Amygdala (tissue), 56 donors: ENCODE data around the gene FAM107B.
A peak's percentile ranks its signal among the peaks of the same experiment; 100 is the strongest.
"Not testable (repeated sequence)": the region's sequence is repeated elsewhere in the genome, so short reads cannot be mapped to it uniquely, and the experiment has no call there.

Experiments used
- DNase-seq, 56 donors: peaks; one replicate each; lab custom pipeline; 2025; lab: John Stamatoyannopoulos, UW

FAM107B gene

GRCh38 chr10:14667781-14668180, 106.9 kb downstream of the FAM107B start:
- no peak for DNase-seq

- no peak for DNase-seq
These were observed 107.4 kb downstream of the FAM107B start for GRCh38 chr10:14667280-14667679.

- DNase-seq: no peak
These were observed 108.5 kb downstream of the FAM107B start for GRCh38 chr10:14665865-14666857.

- peak in 4 of 56 donors; percentile 3 to 25 (median 6) for DNase-seq
These were observed 109.4 kb downstream of the FAM107B start for GRCh38 chr10:14665304-14665703.

GRCh38 chr10:14664345-14664744, 110.4 kb downstream of the FAM107B start:
- no peak for DNase-seq

- no peak for DNase-seq
These were observed 112.9 kb downstream of the FAM107B start for GRCh38 chr10:14661818-14662217.

GRCh38 chr10:14660831-14661230, 113.9 kb downstream of the FAM107B start:
- no peak for DNase-seq

- DNase-seq: peak in 8 of 56 donors; percentile 1 to 32 (median 5)
These were observed 115.0 kb downstream of the FAM107B start for GRCh38 chr10:14659626-14660196.

- DNase-seq: not testable (repeated sequence)
These were observed 115.6 kb downstream of the FAM107B start for GRCh38 chr10:14659137-14659536.

- no peak for DNase-seq
These were observed 116.2 kb downstream of the FAM107B start for GRCh38 chr10:14658331-14659127.

- DNase-seq: no peak
These were observed 118.5 kb downstream of the FAM107B start for GRCh38 chr10:14656052-14656730.

GRCh38 chr10:14654821-14655382, 119.8 kb downstream of the FAM107B start:
- DNase-seq: no peak

GRCh38 chr10:14653271-14654161, 121.2 kb downstream of the FAM107B start:
- DNase-seq: peak in 11 of 56 donors; percentile 2 to 25 (median 11)

- no peak for DNase-seq
These were observed 121.9 kb downstream of the FAM107B start for GRCh38 chr10:14652816-14653215.

GRCh38 chr10:14652067-14652466, 122.6 kb downstream of the FAM107B start:
- no peak for DNase-seq

- DNase-seq: no peak
These were observed 125.0 kb downstream of the FAM107B start for GRCh38 chr10:14649739-14650138.

- no peak for DNase-seq
These were observed 125.8 kb downstream of the FAM107B start for GRCh38 chr10:14648946-14649345.

- peak in 51 of 56 donors; percentile 11 to 81 (median 47) for DNase-seq
These were observed 126.5 kb downstream of the FAM107B start for GRCh38 chr10:14648005-14648765.
